Loucy (cell line): ENCODE measurements around the gene RITA1.
"Not testable (repeated sequence)": the region's sequence is repeated elsewhere in the genome, so short reads cannot be mapped to it uniquely, and the experiment has no call there.

ENCODE experiments used
- H2AFZ ChIP-seq: fragments of 200-600 bp; sonication (generic); 2 replicates; pipeline ENCODE4 v1.6.0; 2016; ENCODE audit warnings: antibody characterized with exemption, mild to moderate bottlenecking, low read length, moderate library complexity
- H3F3A ChIP-seq: fragments of 200-600 bp; 2 replicates; pipeline ENCODE4 v1.6.0; 2016; ENCODE audit warnings: antibody characterized with exemption, low read depth, mild to moderate bottlenecking
- H3K27me3 ChIP-seq: fragments of 200-600 bp; sonication (generic); 2 replicates; pipeline ENCODE4 v1.6.1; 2014; ENCODE audit warnings: low read length, mild to moderate bottlenecking; ENCODE audit not compliant: insufficient read depth, poor library complexity, severe bottlenecking
- H3K36me3 ChIP-seq: fragments of 200-600 bp; sonication (generic); 2 replicates; pipeline ENCODE4 v1.6.1; 2016; ENCODE audit warnings: low read length; ENCODE audit not compliant: insufficient read depth
- H3K4me1 ChIP-seq: fragments of 200-600 bp; sonication (generic); 2 replicates; pipeline ENCODE4 v1.5.1; 2014; ENCODE audit warnings: low read length, mild to moderate bottlenecking; ENCODE audit not compliant: insufficient read depth, poor library complexity, severe bottlenecking
- H3K4me2 ChIP-seq: fragments of 200-600 bp; sonication (generic); 2 replicates; pipeline ENCODE4 v1.6.0; 2014; ENCODE audit warnings: antibody characterized with exemption, low read length, low read depth, mild to moderate bottlenecking; ENCODE audit not compliant: poor library complexity, severe bottlenecking
- H3K4me3 ChIP-seq: fragments of 200-600 bp; sonication (generic); 2 replicates; pipeline ENCODE4 v1.5.1; 2014; ENCODE audit warnings: low read length, mild to moderate bottlenecking, mixed read lengths; ENCODE audit not compliant: poor library complexity, severe bottlenecking
- H3K79me2 ChIP-seq: fragments of 200-600 bp; sonication (generic); 2 replicates; pipeline ENCODE4 v1.6.1; 2014; ENCODE audit warnings: low read length; ENCODE audit not compliant: insufficient read depth
- H3K9ac ChIP-seq: fragments of 200-600 bp; sonication (generic); 2 replicates; pipeline ENCODE4 v1.6.0; 2014; ENCODE audit warnings: mild to moderate bottlenecking, low read depth, low read length, moderate library complexity; ENCODE audit not compliant: poor library complexity, severe bottlenecking
- H3K9me2 ChIP-seq: fragments of 200-600 bp; sonication (generic); replicated peaks from 2 replicates; pipeline ENCODE4 v1.6.1; 2016; ENCODE audit warnings: low read depth, low read length, mixed read lengths
- H3K9me3 ChIP-seq: fragments of 200-600 bp; sonication (generic); 2 replicates; pipeline ENCODE4 v1.6.1; 2014; ENCODE audit warnings: mild to moderate bottlenecking, antibody characterized with exemption, low read length, low read depth; ENCODE audit not compliant: insufficient read depth
- H4K20me1 ChIP-seq: fragments of 200-600 bp; sonication (generic); 2 replicates; pipeline ENCODE4 v1.6.0; 2014; ENCODE audit warnings: antibody characterized with exemption, low read length, mild to moderate bottlenecking; ENCODE audit not compliant: insufficient read depth, poor library complexity, severe bottlenecking
- EZH2phosphoT487 ChIP-seq: fragments of 200-600 bp; IDR thresholded peaks from 2 replicates; pipeline ENCODE4 v1.6.1; 2018; ENCODE audit warnings: antibody characterized with exemption, mild to moderate bottlenecking, moderate library complexity, borderline replicate concordance
- TF ChIP-seq, protein P1 (sequence below): fragments of 200-600 bp; sonication (generic); conservative IDR thresholded peaks from 2 replicates; pipeline ENCODE4 v1.5.1; 2014; ENCODE audit warnings: mild to moderate bottlenecking, antibody characterized with exemption, low read length

Gene RITA1

DNA sequence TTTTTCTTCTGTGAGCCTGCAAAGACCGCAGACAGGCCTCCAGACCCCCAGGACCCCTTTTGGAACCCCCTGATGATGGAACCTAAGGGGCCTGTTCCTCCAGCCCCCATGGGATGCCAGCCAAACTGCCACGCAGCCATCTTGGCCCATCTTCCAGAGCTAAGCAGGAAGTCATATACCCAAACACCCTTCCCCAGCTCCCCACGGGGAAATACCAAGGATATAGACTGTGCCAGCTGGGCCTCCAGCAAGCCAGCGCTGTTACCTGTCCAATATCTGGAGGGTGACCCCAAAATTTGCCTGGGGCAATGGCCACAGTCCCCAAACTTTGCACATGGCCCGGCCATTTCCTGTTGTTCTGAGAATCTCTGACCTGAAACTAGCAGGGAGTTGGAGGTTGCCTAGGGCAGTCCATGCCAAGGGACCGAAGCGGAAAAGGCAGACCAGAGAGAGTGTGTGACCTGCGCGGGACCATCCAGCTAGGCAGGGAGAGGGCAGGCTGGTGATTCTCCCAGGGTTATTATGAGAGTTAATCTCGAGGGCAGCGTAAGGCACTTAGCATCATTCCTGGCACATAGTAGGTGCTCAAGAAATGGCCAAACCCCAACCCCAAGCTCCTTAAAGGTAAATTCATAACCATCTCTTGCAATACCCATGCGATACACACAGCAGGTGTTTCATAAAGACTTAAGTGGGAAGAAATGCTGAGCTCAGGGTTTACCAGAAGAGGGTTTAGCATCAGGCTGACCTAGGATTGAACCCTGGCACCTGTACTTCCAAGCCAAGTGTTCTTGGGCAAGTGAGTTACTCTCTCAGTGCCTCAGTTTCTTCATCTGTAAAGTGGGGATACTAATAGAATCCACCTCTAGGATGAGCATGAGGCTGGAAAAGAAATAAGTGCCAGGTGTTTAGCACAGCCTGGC is 47.4 kb upstream of the RITA1 start:
- H3K4me2 ChIP-seq: no peak overlapping the region
- H2AFZ ChIP-seq: no peak overlapping the region; the same call in 1 of the 2 replicates
- TF ChIP-seq, protein P1, sequence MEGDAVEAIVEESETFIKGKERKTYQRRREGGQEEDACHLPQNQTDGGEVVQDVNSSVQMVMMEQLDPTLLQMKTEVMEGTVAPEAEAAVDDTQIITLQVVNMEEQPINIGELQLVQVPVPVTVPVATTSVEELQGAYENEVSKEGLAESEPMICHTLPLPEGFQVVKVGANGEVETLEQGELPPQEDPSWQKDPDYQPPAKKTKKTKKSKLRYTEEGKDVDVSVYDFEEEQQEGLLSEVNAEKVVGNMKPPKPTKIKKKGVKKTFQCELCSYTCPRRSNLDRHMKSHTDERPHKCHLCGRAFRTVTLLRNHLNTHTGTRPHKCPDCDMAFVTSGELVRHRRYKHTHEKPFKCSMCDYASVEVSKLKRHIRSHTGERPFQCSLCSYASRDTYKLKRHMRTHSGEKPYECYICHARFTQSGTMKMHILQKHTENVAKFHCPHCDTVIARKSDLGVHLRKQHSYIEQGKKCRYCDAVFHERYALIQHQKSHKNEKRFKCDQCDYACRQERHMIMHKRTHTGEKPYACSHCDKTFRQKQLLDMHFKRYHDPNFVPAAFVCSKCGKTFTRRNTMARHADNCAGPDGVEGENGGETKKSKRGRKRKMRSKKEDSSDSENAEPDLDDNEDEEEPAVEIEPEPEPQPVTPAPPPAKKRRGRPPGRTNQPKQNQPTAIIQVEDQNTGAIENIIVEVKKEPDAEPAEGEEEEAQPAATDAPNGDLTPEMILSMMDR: no peak
- TF ChIP-seq EZH2phosphoT487: no peak
- no peaks in the 10 kb centered on the region for H3K9me2 ChIP-seq
- no peaks in the 10 kb centered on the region for H3K27me3 ChIP-seq
- H3K4me1 ChIP-seq: no peaks in the 10 kb centered on the region
- H3K9ac ChIP-seq: no peak overlapping the region
- no peak overlapping the region for H3K4me3 ChIP-seq
- H3K9me3 ChIP-seq: no peaks in the 10 kb centered on the region
- H3K36me3 ChIP-seq: no peaks in the 10 kb centered on the region
- H3F3A ChIP-seq: no peaks in the 10 kb centered on the region
- no peaks in the 10 kb centered on the region for H3K79me2 ChIP-seq
- no peaks in the 10 kb centered on the region for H4K20me1 ChIP-seq

DNA sequence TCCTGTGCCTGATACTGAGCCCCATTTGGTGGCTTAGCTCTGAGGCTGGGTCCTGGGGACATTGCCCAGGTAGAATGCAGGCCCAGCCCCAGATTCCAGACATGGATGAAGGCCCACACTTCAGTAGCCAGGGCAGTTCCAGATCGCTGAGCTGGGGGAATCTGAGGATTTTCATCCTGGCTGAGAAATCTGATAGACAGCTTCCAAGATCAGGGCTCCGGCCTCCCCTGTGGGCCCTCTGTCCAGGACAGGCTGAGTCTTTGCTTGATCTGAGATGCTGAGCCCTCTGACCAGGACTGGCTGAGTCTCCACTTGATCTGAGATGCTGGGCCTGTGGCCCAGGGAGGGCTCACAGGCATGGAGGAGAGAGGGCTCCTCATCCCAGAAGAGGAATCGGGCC is 46.7 kb upstream of the RITA1 start:
- H3F3A ChIP-seq: no peaks in the 10 kb centered on the region
- no peaks in the 10 kb centered on the region for H3K9me2 ChIP-seq
- H3K9ac ChIP-seq: no peak overlapping the region
- no peaks in the 10 kb centered on the region for H3K79me2 ChIP-seq
- TF ChIP-seq EZH2phosphoT487: no peak
- TF ChIP-seq, protein P1: no peak
- H3K4me3 ChIP-seq: no peak overlapping the region
- H3K4me1 ChIP-seq: no peaks in the 10 kb centered on the region
- H3K9me3 ChIP-seq: no peaks in the 10 kb centered on the region
- H3K4me2 ChIP-seq: no peak overlapping the region
- no peaks in the 10 kb centered on the region for H3K36me3 ChIP-seq
- no peaks in the 10 kb centered on the region for H3K27me3 ChIP-seq
- no peaks in the 10 kb centered on the region for H4K20me1 ChIP-seq
- H2AFZ ChIP-seq: no peak overlapping the region

DNA sequence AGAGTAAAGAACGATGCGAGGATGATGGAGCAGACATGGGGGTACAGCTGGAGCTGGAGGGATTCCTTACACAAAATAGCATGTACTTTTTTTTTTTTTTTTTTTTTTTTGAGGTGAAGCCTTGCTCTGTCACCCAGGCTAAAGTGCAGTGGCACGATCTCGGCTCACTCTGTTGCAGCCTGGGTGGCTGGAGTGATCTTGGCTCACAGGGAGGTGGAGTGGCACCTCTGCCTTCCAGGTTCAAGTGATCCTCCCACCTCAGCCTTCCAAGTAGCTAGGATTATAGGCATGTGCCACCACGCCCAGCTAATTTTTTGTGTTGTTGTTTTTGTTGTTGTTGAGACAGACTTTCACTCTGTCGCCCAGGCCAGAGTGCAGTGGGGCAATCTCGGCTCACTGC is 44.8 kb upstream of the RITA1 start:
- H3K79me2 ChIP-seq: no peaks in the 10 kb centered on the region
- no peaks in the 10 kb centered on the region for H3K9me2 ChIP-seq
- H3F3A ChIP-seq: no peaks in the 10 kb centered on the region
- no peak overlapping the region for H2AFZ ChIP-seq
- no peaks in the 10 kb centered on the region for H3K27me3 ChIP-seq
- H3K4me3 ChIP-seq: no peak overlapping the region
- H3K9ac ChIP-seq: no peak overlapping the region
- no peaks in the 10 kb centered on the region for H3K9me3 ChIP-seq
- no peaks in the 10 kb centered on the region for H3K36me3 ChIP-seq
- no peaks in the 10 kb centered on the region for H4K20me1 ChIP-seq
- H3K4me1 ChIP-seq: no peaks in the 10 kb centered on the region
- no peak for TF ChIP-seq EZH2phosphoT487
- TF ChIP-seq, protein P1: no peak
- no peak overlapping the region for H3K4me2 ChIP-seq

DNA sequence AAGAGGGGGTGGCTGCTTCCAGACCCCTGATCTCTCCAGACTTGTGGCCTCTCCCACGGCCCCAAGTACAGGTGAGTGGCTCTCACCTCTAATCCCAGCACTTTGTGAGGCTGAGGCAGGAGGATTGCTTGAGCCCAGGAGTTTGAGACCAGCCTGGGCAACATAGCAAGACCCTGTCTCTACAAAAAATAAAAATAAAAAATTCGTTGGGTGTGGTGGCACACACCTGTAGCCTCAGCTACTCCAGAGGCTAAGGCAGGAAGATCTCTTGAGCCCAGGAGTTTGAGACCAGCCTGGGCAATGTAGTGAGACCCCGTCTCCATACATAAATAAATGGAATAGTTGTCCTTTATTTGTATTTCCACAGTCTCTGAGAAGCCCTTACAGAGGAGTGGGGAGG is 43.8 kb upstream of the RITA1 start:
- H3K4me1 ChIP-seq, H3K9me3 ChIP-seq, H4K20me1 ChIP-seq, H3K36me3 ChIP-seq, H2AFZ ChIP-seq, H3K27me3 ChIP-seq, H3K9me2 ChIP-seq, H3K9ac ChIP-seq, H3K4me3 ChIP-seq, H3K79me2 ChIP-seq, H3K4me2 ChIP-seq, H3F3A ChIP-seq: not testable (repeated sequence)
